Upper lobe of left lung (tissue), 6 donors: ENCODE measurements around the gene TMEFF1. TPM values are rescaled to one million over a fixed set of nuclear protein-coding genes. Genes with fewer than 3 reads are reported as not detected.

Experiments
- ATAC-seq, 2 donors: fragments of 200-7000 bp; cut with Tn5 transposase; one replicate each; pipeline ENCODE4 v1.9.1; 2022; ENCODE audit warnings: mild to moderate bottlenecking in 2 of 2, moderate library complexity in 2 of 2; ENCODE audit not compliant: low FRiP score in 2 of 2
- DNase-seq, 2 donors: peaks; one replicate each; pipeline ENCODE4 v3.0.0-alpha.2; 2019 to 2020
- H3K27ac ChIP-seq, 4 donors: fragments of 200-600 bp; sonication (generic); one replicate each; pipeline ENCODE4 v1.5.1; 2016 to 2019
- H3K27me3 ChIP-seq, 4 donors: fragments of 200-600 bp; sonication (generic); one replicate each; pipeline ENCODE4 v1.5.1; 2017 to 2019
- H3K36me3 ChIP-seq, 4 donors: fragments of 200-600 bp; sonication (generic); one replicate each; pipeline ENCODE4 v1.5.1; 2016 to 2019
- H3K4me1 ChIP-seq, 4 donors: fragments of 200-600 bp; sonication (generic); one replicate each; pipeline ENCODE4 v1.5.1; 2018 to 2019
- H3K4me3 ChIP-seq, 4 donors: fragments of 200-600 bp; sonication (generic); one replicate each; pipeline ENCODE4 v1.5.1; 2017 to 2019; ENCODE audit warnings: mild to moderate bottlenecking in 2 of 4, moderate library complexity in 1 of 4
- H3K9me3 ChIP-seq, 4 donors: fragments of 200-600 bp; sonication (generic); one replicate each; pipeline ENCODE4 v1.5.1; 2018 to 2019
- EP300 ChIP-seq, 4 donors: sonication (generic); formaldehyde crosslinking; IDR thresholded peaks; one replicate each; pipeline ENCODE4 v1.5.1; 2017; ENCODE audit warnings: antibody characterized with exemption in 4 of 4, control low read depth in 2 of 4
- POLR2A ChIP-seq, 4 donors: fragments of 450-650 bp; IDR thresholded peaks; one replicate each; pipeline ENCODE4 v1.5.1; 2016 to 2017; ENCODE audit warnings: antibody characterized with exemption in 4 of 4, mild to moderate bottlenecking in 2 of 4
- POLR2AphosphoS5 ChIP-seq, 2 donors: sonication (generic); formaldehyde crosslinking; IDR thresholded peaks; one replicate each; pipeline ENCODE4 v1.5.1; 2017; ENCODE audit warnings: antibody characterized with exemption in 2 of 2
- WGBS, 2 donors: methylation state at CpG; one replicate each; pipeline ENCODE4 v1.1.5; 2017 to 2018; 5-methylcytosine and 5-hydroxymethylcytosine counted together
- total RNA-seq, 6 donors: library from RNA; depleted of rRNA in 4 of 6; stranded (reverse); fragments of >200 nt in 4 of 6; gene quantifications; one replicate each; pipeline versions ENCODE4 v1.1.0 to v1.2.1, GENCODE V29; 2016 to 2021
- TF ChIP-seq, protein P1 (sequence below), 6 experiments: fragments of 450-650 bp in 4 of 6; fragments of 200-600 bp in 2 of 6; sonication (generic) in 2 of 6; IDR thresholded peaks; one replicate each; pipeline ENCODE4 v1.5.1; 2016 to 2019; ENCODE audit warnings: antibody characterized with exemption in 6 of 6
- donor health status: DM: no; HTN: no; CAD: no; lungs with moderate emphysema.
- donor health status: DM: no; HTN: yes; CAD: no; lungs with severe emphysema.

Gene TMEFF1
- total RNA-seq, 6 donors from 2014 or later: 0.11 to 0.30 (median 0.18) TPM; not detected in 2

DNA sequence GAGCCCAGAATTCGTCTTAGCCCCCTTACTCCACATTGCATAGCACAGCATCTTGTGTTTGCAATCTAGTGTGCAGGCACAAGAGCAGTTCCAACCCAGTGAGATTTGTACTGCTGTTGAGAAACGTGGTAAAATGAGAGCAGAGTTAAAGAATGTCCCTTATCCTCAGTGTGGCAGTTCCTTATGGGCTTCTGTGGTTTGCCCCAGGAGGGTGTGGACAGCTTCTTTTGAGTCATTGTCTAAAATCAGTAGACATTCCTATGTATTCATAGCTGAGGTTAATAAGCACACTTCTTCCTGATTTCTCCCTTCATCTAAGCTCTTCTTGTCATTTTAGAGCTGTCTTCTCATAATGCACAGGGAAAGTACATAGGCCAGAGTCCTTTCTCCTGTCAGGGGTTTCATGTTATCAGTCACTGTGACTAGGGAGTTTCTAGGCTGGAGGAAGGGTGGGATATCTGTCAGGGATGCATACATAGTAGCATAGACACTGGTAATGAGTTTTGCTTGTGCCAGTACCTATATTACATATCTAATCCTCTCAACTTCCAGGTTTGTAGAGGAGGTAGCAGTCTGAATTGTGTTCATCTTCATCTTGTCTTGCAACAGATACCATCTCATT, 102.9 kb downstream of the TMEFF1 start:
- no peak overlapping the region for H3K27ac ChIP-seq
- no peak for TF ChIP-seq POLR2AphosphoS5 (IDR thresholded peaks at IDR 0.05)
- no peak for TF ChIP-seq EP300 (IDR thresholded peaks at IDR 0.05)
- TF ChIP-seq, protein P1, sequence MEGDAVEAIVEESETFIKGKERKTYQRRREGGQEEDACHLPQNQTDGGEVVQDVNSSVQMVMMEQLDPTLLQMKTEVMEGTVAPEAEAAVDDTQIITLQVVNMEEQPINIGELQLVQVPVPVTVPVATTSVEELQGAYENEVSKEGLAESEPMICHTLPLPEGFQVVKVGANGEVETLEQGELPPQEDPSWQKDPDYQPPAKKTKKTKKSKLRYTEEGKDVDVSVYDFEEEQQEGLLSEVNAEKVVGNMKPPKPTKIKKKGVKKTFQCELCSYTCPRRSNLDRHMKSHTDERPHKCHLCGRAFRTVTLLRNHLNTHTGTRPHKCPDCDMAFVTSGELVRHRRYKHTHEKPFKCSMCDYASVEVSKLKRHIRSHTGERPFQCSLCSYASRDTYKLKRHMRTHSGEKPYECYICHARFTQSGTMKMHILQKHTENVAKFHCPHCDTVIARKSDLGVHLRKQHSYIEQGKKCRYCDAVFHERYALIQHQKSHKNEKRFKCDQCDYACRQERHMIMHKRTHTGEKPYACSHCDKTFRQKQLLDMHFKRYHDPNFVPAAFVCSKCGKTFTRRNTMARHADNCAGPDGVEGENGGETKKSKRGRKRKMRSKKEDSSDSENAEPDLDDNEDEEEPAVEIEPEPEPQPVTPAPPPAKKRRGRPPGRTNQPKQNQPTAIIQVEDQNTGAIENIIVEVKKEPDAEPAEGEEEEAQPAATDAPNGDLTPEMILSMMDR (IDR thresholded peaks at IDR 0.05): no peak
- TF ChIP-seq POLR2A (IDR thresholded peaks at IDR 0.05): no peak
- H3K4me1 ChIP-seq: no peaks in the 10 kb centered on the region
- no peaks in the 10 kb centered on the region for H3K36me3 ChIP-seq
- WGBS, 2 donors: 72 to 73% methylated on average over 2 of the region's 2 CpGs
- no peaks in the 10 kb centered on the region for H3K27me3 ChIP-seq
- H3K4me3 ChIP-seq: no peak overlapping the region
- ATAC-seq (no peak), DNase-seq (no peak)
- no peaks in the 10 kb centered on the region for H3K9me3 ChIP-seq

GRCh38 chr9:100577776-100578448, 105.0 kb downstream of the TMEFF1 start, which contains the start of gene CAVIN4:
CAVIN4 (plus strand) TSS chr9:100578079; CDS start chr9:100578144, 65 bp downstream.
- Histone ChIP-seq H3K4me1 (no peaks in the 10 kb centered on the region), H3K27ac (no peak within 1 kb of the TSS), H3K4me3 (no peak within 1 kb of the TSS), H3K27me3 (no peaks in the 10 kb centered on the region), H3K9me3 (no peaks in the 10 kb centered on the region), H3K36me3 (no peaks in the 10 kb centered on the region)
- DNase-seq (no peak), ATAC-seq (no peak)
- TF ChIP-seq POLR2A (IDR thresholded peaks at IDR 0.05) (no peak), POLR2AphosphoS5 (IDR thresholded peaks at IDR 0.05) (no peak), EP300 (IDR thresholded peaks at IDR 0.05) (no peak)
- TF ChIP-seq, protein P1 (IDR thresholded peaks at IDR 0.05): no peak
- 85 to 89% methylated on average over 10 of the region's 10 CpGs for WGBS, 2 donors

DNA sequence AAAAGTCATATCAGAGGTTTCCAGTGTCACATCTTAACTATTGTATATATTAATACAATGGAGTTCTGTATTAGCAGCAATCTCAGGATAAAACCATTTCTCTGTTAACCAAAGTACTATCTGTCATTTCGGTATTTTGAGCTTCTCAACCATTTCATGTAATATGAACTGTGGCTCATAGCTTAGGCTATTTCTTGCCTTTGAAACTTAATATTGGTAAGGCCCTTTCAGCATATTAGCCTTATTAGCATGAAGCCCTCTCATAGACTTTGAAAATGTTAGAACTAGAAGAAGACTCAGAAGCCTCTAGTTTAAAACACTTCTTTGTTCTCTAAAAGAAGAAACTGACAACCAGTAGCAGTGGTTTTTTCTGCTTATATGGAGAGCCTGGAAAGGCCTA, 105.7 kb downstream of the TMEFF1 start:
- no peak overlapping the region for H3K4me3 ChIP-seq
- no peaks in the 10 kb centered on the region for H3K27me3 ChIP-seq
- no peaks in the 10 kb centered on the region for H3K4me1 ChIP-seq
- H3K27ac ChIP-seq: no peak overlapping the region
- ATAC-seq (no peak), DNase-seq (no peak)
- H3K36me3 ChIP-seq: no peaks in the 10 kb centered on the region
- 86 to 100% methylated on average over 1 of the region's 1 CpG for WGBS, 2 donors
- H3K9me3 ChIP-seq: no peaks in the 10 kb centered on the region
- TF ChIP-seq POLR2AphosphoS5 (IDR thresholded peaks at IDR 0.05) (no peak), POLR2A (IDR thresholded peaks at IDR 0.05) (no peak), EP300 (IDR thresholded peaks at IDR 0.05) (no peak)
- TF ChIP-seq, protein P1 (IDR thresholded peaks at IDR 0.05): no peak

GRCh38 chr9:100579665-100580064, 106.7 kb downstream of the TMEFF1 start:
- Histone ChIP-seq H3K4me3 (no peak overlapping the region), H3K27me3 (no peaks in the 10 kb centered on the region), H3K4me1 (no peaks in the 10 kb centered on the region), H3K27ac (no peak overlapping the region), H3K36me3 (no peaks in the 10 kb centered on the region), H3K9me3 (no peaks in the 10 kb centered on the region)
- ATAC-seq (no peak), DNase-seq (no peak)
- 61 to 63% methylated on average over 2 of the region's 2 CpGs for WGBS, 2 donors
- no peak for TF ChIP-seq EP300 (IDR thresholded peaks at IDR 0.05)
- no peak for TF ChIP-seq POLR2A (IDR thresholded peaks at IDR 0.05)
- TF ChIP-seq POLR2AphosphoS5 (IDR thresholded peaks at IDR 0.05): no peak
- TF ChIP-seq, protein P1 (IDR thresholded peaks at IDR 0.05): no peak
